GM13976 (cell line): ENCODE measurements around the gene UBLCP1.
A peak's percentile ranks its signal among the peaks of the same experiment; 100 is the strongest.

Source experiments
- DNase-seq: peaks from one replicate; pipeline ENCODE4 v3.0.0; 2012; ENCODE audit warnings: low spot score
- CTCF ChIP-seq: IDR thresholded peaks from 2 replicates; pipeline ENCODE4 v1.5.1; 2012; ENCODE audit warnings: borderline replicate concordance, mild to moderate bottlenecking; ENCODE audit not compliant: insufficient read depth; ENCODE audit errors: extremely low read depth, missing control alignments, control extremely low read depth
- in situ Hi-C: fragments of 300-500 bp; cut with MboI; formaldehyde crosslinking; loops from one replicate; pipeline ENCODE4 v1.12.0; 2022; ENCODE audit warnings: low sequenced_read_pairs, mixed read lengths, inconsistent platforms; ENCODE audit not compliant: unreplicated experiment

The UBLCP1 gene

GRCh38 chr5:159331093-159331973, 68.2 kb downstream of the UBLCP1 start:
- peak; percentile 83 for TF ChIP-seq CTCF
- peak; percentile 84 for DNase-seq
- in situ Hi-C loops, result no loop called here

- TF ChIP-seq CTCF, result no peak
- DNase-seq, result no peak
- in situ Hi-C loops, result no loop called here
Measured at GRCh38 chr5:159332800-159333544, 69.9 kb downstream of the UBLCP1 start.

- no peak for DNase-seq
- in situ Hi-C loops, result no loop called here
- TF ChIP-seq CTCF, result no peak
Measured at GRCh38 chr5:159333545-159333925, 70.4 kb downstream of the UBLCP1 start.
